Mesendoderm (in vitro differentiated cells): ENCODE data around the gene MPST.
A peak's percentile ranks its signal among the peaks of the same experiment; 100 is the strongest.

Experiments used
- DNase-seq: peaks from one replicate; pipeline ENCODE4 v3.0.0; 2013
- H2AK5ac ChIP-seq: 2 replicates; pipeline ENCODE4 v1.6.1; 2013; ENCODE audit warnings: low read length, inconsistent platforms
- H2BK120ac ChIP-seq: 2 replicates; pipeline ENCODE4 v1.6.1; 2013; ENCODE audit warnings: low read depth, mild to moderate bottlenecking, low read length, moderate library complexity, mixed read lengths
- H2BK15ac ChIP-seq: replicated peaks from 2 replicates; pipeline ENCODE4 v1.6.1; 2013; ENCODE audit warnings: low read depth, mild to moderate bottlenecking, moderate library complexity
- H2BK5ac ChIP-seq: 2 replicates; pipeline ENCODE4 v1.6.1; 2013; ENCODE audit warnings: low read length, inconsistent platforms
- H3K18ac ChIP-seq: 2 replicates; pipeline ENCODE4 v1.6.1; 2013; ENCODE audit warnings: mild to moderate bottlenecking, low read length, mixed read lengths
- H3K23ac ChIP-seq: one replicate; pipeline ENCODE4 v1.6.1; 2013; ENCODE audit warnings: low read length
- H3K27ac ChIP-seq: 2 replicates; pipeline ENCODE4 v1.5.1; 2013; ENCODE audit warnings: low read depth, mild to moderate bottlenecking, inconsistent platforms, low read length, moderate library complexity
- H3K27me3 ChIP-seq: 2 replicates; pipeline ENCODE4 v1.6.1; 2013; ENCODE audit warnings: low read length, control low read depth, mild to moderate bottlenecking, inconsistent platforms; ENCODE audit not compliant: insufficient read depth, poor library complexity
- H3K36me3 ChIP-seq: 2 replicates; pipeline ENCODE4 v1.6.1; 2013; ENCODE audit warnings: low read length, inconsistent platforms; ENCODE audit not compliant: control insufficient read depth, insufficient read depth
- H3K4ac ChIP-seq: one replicate; pipeline ENCODE4 v1.6.1; 2013; ENCODE audit warnings: low read depth, mild to moderate bottlenecking, low read length, moderate library complexity
- H3K4me1 ChIP-seq: 2 replicates; pipeline ENCODE4 v1.6.1; 2013; ENCODE audit warnings: low read depth, low read length, inconsistent platforms; ENCODE audit not compliant: control insufficient read depth
- H3K4me2 ChIP-seq: 2 replicates; pipeline ENCODE4 v1.6.1; 2013; ENCODE audit warnings: low read length
- H3K4me3 ChIP-seq: 2 replicates; pipeline ENCODE4 v1.5.1; 2013; ENCODE audit warnings: mild to moderate bottlenecking, low read length
- H3K56ac ChIP-seq: one replicate; pipeline ENCODE4 v1.6.1; 2013; ENCODE audit warnings: low read length
- H3K79me1 ChIP-seq: 2 replicates; pipeline ENCODE4 v1.6.1; 2013; ENCODE audit warnings: low read length, inconsistent platforms
- H3K79me2 ChIP-seq: 2 replicates; pipeline ENCODE4 v1.6.1; 2013; ENCODE audit warnings: mild to moderate bottlenecking, low read length; ENCODE audit not compliant: control insufficient read depth, insufficient read depth
- H3K9ac ChIP-seq: 2 replicates; pipeline ENCODE4 v1.6.1; 2013; ENCODE audit warnings: low read length, inconsistent platforms
- H4K5ac ChIP-seq: one replicate; pipeline ENCODE4 v1.6.1; 2013; ENCODE audit warnings: low read length
- H4K8ac ChIP-seq: one replicate; pipeline ENCODE4 v1.6.1; 2013; ENCODE audit warnings: low read depth, mild to moderate bottlenecking, control low read depth, low read length, moderate library complexity
- WGBS: extraction: QIAGEN DNeasy Blood & Tissue Kit; methylation state at CpG from one replicate; pipeline ENCODE4 v1.1.7; 2013; ENCODE audit warnings: low lambda C conversion rate, missing lambda C conversion rate; ENCODE audit not compliant: insufficient coverage; ENCODE audit errors: extremely low coverage; 5-methylcytosine and 5-hydroxymethylcytosine counted together

MPST gene

DNA sequence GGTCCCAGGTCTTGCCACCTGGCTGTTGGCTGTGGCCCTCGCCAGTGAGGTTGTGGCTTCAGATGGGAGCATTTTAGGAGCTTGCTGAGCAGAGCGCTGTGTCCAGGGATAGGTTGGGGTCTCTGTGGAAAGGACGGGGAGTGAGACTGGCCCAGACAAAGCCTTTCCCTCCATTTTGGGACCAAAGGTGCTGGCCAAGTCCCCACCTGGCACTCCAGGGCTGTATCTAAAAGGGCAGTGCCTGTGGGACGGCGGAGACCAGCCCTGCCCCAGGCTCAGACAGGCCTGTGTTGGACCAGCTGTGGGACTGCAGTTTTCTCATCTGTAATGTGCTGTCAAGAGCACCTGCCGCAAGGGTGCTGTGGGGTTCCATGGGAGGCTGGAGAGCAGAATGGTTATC, 27.0 kb downstream of the MPST start:
- no peak overlapping the region for H3K56ac ChIP-seq
- no peak for DNase-seq

DNA sequence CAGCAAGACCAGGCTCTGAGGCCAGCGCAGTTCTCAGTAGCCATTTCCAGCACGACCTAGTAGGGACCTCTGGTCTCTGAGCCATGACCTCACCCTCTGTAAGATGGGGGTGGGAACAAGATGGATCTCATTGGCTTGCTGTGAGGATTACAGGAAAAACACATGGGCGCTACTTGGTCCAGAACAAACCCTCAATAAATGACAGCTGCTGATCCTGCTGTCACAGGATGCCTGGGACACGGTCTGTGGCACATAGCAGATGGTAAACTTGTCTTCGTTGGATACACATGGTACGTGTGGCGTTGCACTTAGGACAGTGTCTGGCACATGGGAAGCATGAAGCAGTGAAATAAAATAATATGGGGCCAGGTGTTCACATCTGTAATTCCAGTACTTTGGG, 27.5 kb downstream of the MPST start:
- Histone ChIP-seq H3K4ac (no peak overlapping the region), H3K4me2 (no peak overlapping the region), H3K36me3 (no peaks in the 10 kb centered on the region), H2BK5ac (no peak overlapping the region), H3K27me3 (no peaks in the 10 kb centered on the region), H3K56ac (no peak overlapping the region), H3K18ac (no peak overlapping the region), H4K8ac (no peak overlapping the region), H2AK5ac (no peak overlapping the region), H3K9ac (no peak overlapping the region), H2BK15ac (no peak overlapping the region), H3K4me1 (no peaks in the 10 kb centered on the region), H3K79me2 (no peaks in the 10 kb centered on the region), H4K5ac (no peak overlapping the region), H3K79me1 (no peaks in the 10 kb centered on the region), H3K4me3 (no peak overlapping the region), H3K27ac (no peak overlapping the region), H2BK120ac (no peak overlapping the region), H3K23ac (no peak overlapping the region)
- no peak for DNase-seq
- WGBS = no CpG with 5 or more reads among the region's 7 CpGs

More for the DNA sequence above, 27.0 kb downstream of the MPST start:
- Histone ChIP-seq H4K8ac (no peak overlapping the region), H3K18ac (no peak overlapping the region), H2BK120ac (no peak overlapping the region), H3K27me3 (no peaks in the 10 kb centered on the region), H3K4me2 (no peak overlapping the region), H4K5ac (no peak overlapping the region), H3K9ac (no peak overlapping the region), H3K79me1 (no peaks in the 10 kb centered on the region), H3K4me1 (no peaks in the 10 kb centered on the region), H2BK5ac (no peak overlapping the region), H2BK15ac (no peak overlapping the region), H3K27ac (no peak overlapping the region), H3K79me2 (no peaks in the 10 kb centered on the region), H3K4ac (no peak overlapping the region), H3K36me3 (no peaks in the 10 kb centered on the region), H3K23ac (no peak overlapping the region), H2AK5ac (no peak overlapping the region), H3K4me3 (no peak overlapping the region)
- WGBS = no CpG with 5 or more reads among the region's 6 CpGs

DNA sequence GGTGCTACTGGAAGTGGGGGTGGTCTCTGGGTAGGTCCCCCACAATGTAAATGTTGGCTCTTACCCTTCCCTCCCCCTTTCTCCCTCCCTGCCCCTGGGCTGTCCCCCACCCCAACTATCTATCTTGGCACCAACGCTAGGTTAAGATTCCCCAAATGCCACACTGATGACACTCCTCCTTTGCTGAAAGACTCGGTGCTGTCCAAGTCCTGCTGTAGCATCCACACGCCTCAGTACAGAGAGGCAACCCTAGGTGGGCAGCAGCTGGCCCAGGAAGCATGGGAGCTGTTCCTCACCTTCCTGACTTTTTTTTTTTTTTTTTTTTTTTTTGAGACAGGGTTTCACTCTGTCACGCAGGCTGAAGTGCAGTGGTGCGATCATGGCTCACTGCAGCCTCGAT, 28.6 kb downstream of the MPST start:
- H3K4me3 ChIP-seq = no peak overlapping the region
- peak; percentile 57 for DNase-seq
- no peaks in the 10 kb centered on the region for H3K27me3 ChIP-seq
- no peak overlapping the region for H3K18ac ChIP-seq
- H3K27ac ChIP-seq = no peak overlapping the region
- H3K4me2 ChIP-seq = no peak overlapping the region
- H3K23ac ChIP-seq = no peak overlapping the region
- no peaks in the 10 kb centered on the region for H3K79me2 ChIP-seq
- no peak overlapping the region for H2BK120ac ChIP-seq
- no peak overlapping the region for H4K8ac ChIP-seq
- H3K79me1 ChIP-seq = no peaks in the 10 kb centered on the region
- H3K56ac ChIP-seq = no peak overlapping the region
- H3K4me1 ChIP-seq = no peaks in the 10 kb centered on the region
- no peak overlapping the region for H2AK5ac ChIP-seq
- no CpG with 5 or more reads among the region's 6 CpGs for WGBS
- no peak overlapping the region for H4K5ac ChIP-seq
- H3K9ac ChIP-seq = no peak overlapping the region
- H3K4ac ChIP-seq = no peak overlapping the region
- no peak overlapping the region for H2BK5ac ChIP-seq
- no peak overlapping the region for H2BK15ac ChIP-seq
- no peaks in the 10 kb centered on the region for H3K36me3 ChIP-seq

DNA sequence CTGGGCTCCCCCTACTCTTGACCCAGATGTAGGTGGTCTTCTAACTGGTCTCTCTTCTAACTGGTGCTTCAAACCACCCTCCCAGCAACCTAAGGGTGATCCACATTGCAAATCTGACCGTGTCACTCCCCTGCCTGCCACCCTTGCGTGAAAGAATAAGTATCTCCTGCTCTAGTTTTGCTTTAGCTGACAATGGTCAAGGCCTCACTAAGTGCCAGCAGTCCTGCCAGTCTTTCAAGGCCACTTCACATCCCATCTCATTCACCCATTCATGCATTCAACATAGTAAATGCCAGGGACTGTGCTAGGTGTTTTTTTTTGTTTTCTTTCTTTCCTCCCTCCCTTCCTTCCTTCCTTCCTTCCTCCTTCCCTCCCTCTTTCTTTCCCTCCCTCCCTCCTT, 29.7 kb downstream of the MPST start:
- H2BK15ac ChIP-seq = no peak overlapping the region
- no peak for DNase-seq
- H3K27ac ChIP-seq = no peak overlapping the region
- no peak overlapping the region for H3K9ac ChIP-seq
- no peak overlapping the region for H3K4me3 ChIP-seq
- no peaks in the 10 kb centered on the region for H3K79me1 ChIP-seq
- H3K27me3 ChIP-seq = no peaks in the 10 kb centered on the region
- H2BK120ac ChIP-seq = no peak overlapping the region
- H3K4ac ChIP-seq = no peak overlapping the region
- no peaks in the 10 kb centered on the region for H3K36me3 ChIP-seq
- H3K4me2 ChIP-seq = no peak overlapping the region
- H2AK5ac ChIP-seq = no peak overlapping the region
- no peak overlapping the region for H2BK5ac ChIP-seq
- no peak overlapping the region for H3K18ac ChIP-seq
- WGBS = no CpG with 5 or more reads among the region's 2 CpGs
- no peak overlapping the region for H4K8ac ChIP-seq
- no peaks in the 10 kb centered on the region for H3K4me1 ChIP-seq
- H4K5ac ChIP-seq = no peak overlapping the region
- H3K23ac ChIP-seq = no peak overlapping the region
- no peaks in the 10 kb centered on the region for H3K79me2 ChIP-seq
- H3K56ac ChIP-seq = no peak overlapping the region

DNA sequence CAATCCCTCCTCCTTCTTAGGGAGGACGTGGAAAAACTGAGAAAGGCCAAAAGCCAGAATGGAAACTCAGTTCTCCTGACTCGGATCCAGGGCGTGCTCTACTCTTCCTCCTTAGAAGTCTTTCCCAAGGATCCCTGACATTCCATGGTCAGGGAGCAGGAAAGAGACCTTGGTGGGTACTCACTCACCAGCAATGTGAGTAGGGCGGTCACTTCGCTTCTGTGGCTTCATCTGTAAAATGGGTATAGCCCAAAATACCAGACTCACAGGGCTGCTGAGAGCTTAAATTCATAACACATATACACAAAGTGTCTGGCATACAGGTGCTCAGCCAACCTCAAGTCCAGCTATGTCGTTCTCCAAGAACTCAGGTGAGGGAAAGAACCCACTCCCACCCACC, 31.4 kb downstream of the MPST start:
- no peak overlapping the region for H3K27ac ChIP-seq
- no peak overlapping the region for H3K4me3 ChIP-seq

More for the DNA sequence above, 31.4 kb downstream of the MPST start:
- Histone ChIP-seq H3K79me1 (no peaks in the 10 kb centered on the region), H4K5ac (no peak overlapping the region), H3K4ac (no peak overlapping the region), H3K79me2 (no peaks in the 10 kb centered on the region), H3K18ac (no peak overlapping the region), H3K27me3 (no peaks in the 10 kb centered on the region), H2BK15ac (no peak overlapping the region), H4K8ac (no peak overlapping the region), H3K56ac (no peak overlapping the region), H3K4me2 (no peak overlapping the region), H2BK5ac (no peak overlapping the region), H3K23ac (no peak overlapping the region), H3K4me1 (no peaks in the 10 kb centered on the region), H3K9ac (no peak overlapping the region), H2AK5ac (no peak overlapping the region), H3K36me3 (no peaks in the 10 kb centered on the region), H2BK120ac (no peak overlapping the region)
- no CpG with 5 or more reads among the region's 6 CpGs for WGBS
- no peak for DNase-seq
